ENCODE results near the gene SIVA1. TPM values are rescaled to one million over a fixed set of nuclear protein-coding genes. Genes with fewer than 3 reads are reported as not detected.
A peak's percentile ranks its signal among the peaks of the same experiment; 100 is the strongest.

Gene SIVA1
- total and polyA plus RNA-seq, 9 of the 15 experiments (the other 6 are each of a cell fraction or from before 2014, with no cell fraction given): 4.2 to 186 (median 54.2) TPM

DNA sequence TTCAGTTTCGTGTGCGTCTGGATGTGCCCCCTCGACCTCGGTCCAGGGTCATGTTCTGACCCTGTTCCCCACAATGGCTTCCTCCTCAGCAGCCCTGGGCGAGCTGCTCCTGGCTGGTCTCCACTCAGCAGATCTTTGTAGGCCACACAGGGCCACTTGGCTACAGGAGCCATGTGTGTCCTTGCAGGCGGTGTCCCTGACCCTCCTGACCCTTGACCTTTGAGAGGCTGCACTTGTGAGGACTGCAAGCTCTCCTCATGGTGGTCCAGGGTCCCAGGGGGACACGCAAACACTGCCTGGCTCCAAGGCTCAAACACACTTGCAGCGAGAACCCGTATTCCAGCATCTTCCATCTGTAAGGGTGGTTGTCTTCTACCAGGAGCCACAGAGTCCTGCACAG lies 7.5 kb upstream of the SIVA1 start:
- H3K9me3 ChIP-seq (replicated peaks; ENCODE audit: control insufficient read depth, insufficient read depth, low read depth, low read length): no peaks in the 10 kb centered on the region
- no peak overlapping the region for H2AFZ ChIP-seq (ENCODE audit: low read depth, low read length)
- POLR2A ChIA-PET: interaction anchor here (0.6 to 0.9 kb wide), 2 partner anchors 17 to 24 kb away, joined by 3 read pairs; no protein-coding TSS in a partner anchor
- no peak for DNase-seq (ENCODE audit: extremely low read depth in 1 of 4, low spot score in 3 of 4)
- H3K4me2 ChIP-seq (ENCODE audit: insufficient read depth, low read length): no peak overlapping the region
- no peak for FAIRE-seq
- H3K9me1 ChIP-seq (ENCODE audit: control insufficient read depth, insufficient read depth, low read length): no peaks in the 10 kb centered on the region
- no peaks in the 10 kb centered on the region for H3K79me2 ChIP-seq (ENCODE audit: control insufficient read depth, insufficient read depth, low read length)
- in situ Hi-C loops (cut with MboI): no loop called here
- no peaks in the 10 kb centered on the region for H4K20me1 ChIP-seq (replicated peaks; ENCODE audit: control insufficient read depth, insufficient read depth, low read length)
- H3K27ac ChIP-seq (ENCODE audit: extremely low read depth, low read depth, low read length): no peak overlapping the region
- CTCF ChIA-PET (ENCODE audit: low intra/inter-chr PET ratio): no interaction called here
- no TSS peak for BruUV-seq (replicated peaks)
- 0 out of 4 replicates have a peak overlapping the region, but pooled peaks of 1 of the 2 experiments have one; percentile 52 for H3K9ac ChIP-seq (ENCODE audit: insufficient read depth in 1 of 2, low read depth in 2 of 2, low read length in 2 of 2)
- no peak overlapping the region for H3K4me3 ChIP-seq
- ATAC-seq: no peak
- H3K4me1 ChIP-seq (replicated peaks in 1 of 2; ENCODE audit: control insufficient read depth in 2 of 2, insufficient read depth in 2 of 2, low read length in 2 of 2): peaks cover 0 to 24% of the 10 kb centered on the region in 2 experiments; a peak in 2 of 5 replicates
- no peaks in the 10 kb centered on the region for H3K27me3 ChIP-seq (ENCODE audit: control insufficient read depth in 2 of 2, insufficient read depth in 2 of 2, low read length in 2 of 2)
- intact Hi-C loops (cut with micrococcal nuclease): no loop called here
- 69% methylated on average over 7 of the region's 9 CpGs for WGBS (ENCODE audit: insufficient coverage, low coverage, missing lambda C conversion rate)
- H3K36me3 ChIP-seq (ENCODE audit: control insufficient read depth, insufficient read depth, low read length): no peaks in the 10 kb centered on the region
- TF ChIP-seq CCNT2 (IDR thresholded peaks at IDR 0.05; ENCODE audit: borderline replicate concordance, extremely low read depth, insufficient read length, low read depth, low read length) (no peak), ZNF12 (CRISPR knock-in tag; IDR thresholded peaks at IDR 0.05) (no peak)

DNA sequence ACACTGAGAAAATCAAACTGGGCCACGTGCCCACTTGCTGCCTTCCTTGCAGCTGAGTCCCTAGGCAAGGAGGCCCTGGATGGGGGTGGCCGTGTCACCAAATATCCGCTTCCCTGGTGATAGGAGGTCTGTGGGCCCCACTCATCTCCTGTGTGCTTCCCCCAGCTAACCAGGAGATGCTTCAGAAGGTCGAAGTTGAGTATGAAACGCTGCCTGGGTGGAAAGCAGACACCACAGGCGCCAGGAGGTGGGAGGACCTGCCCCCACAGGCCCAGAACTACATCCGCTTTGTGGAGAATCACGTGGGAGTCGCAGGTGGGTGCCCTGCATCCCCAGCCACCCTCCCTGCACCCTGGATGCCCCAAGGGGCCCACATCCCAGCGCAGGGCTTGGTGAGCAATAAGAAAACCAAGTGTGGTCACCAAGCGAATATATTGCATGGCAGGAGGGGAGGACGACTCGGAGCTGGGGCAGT lies 6.8 kb upstream of the SIVA1 start:
- Histone ChIP-seq H3K9me3 (replicated peaks; ENCODE audit: control insufficient read depth, insufficient read depth, low read depth, low read length) (0 out of 2 replicates have a peak, but pooled peaks cover 3% of the 10 kb centered on the region), H4K20me1 (replicated peaks; ENCODE audit: control insufficient read depth, insufficient read depth, low read length) (no peaks in the 10 kb centered on the region), H3K27me3 (ENCODE audit: control insufficient read depth in 2 of 2, insufficient read depth in 2 of 2, low read length in 2 of 2) (no peaks in the 10 kb centered on the region), H3K27ac (ENCODE audit: extremely low read depth, low read depth, low read length) (no peak overlapping the region), H3K4me3 (no peak overlapping the region), H2AFZ (ENCODE audit: low read depth, low read length) (no peak overlapping the region), H3K79me2 (ENCODE audit: control insufficient read depth, insufficient read depth, low read length) (no peaks in the 10 kb centered on the region), H3K36me3 (ENCODE audit: control insufficient read depth, insufficient read depth, low read length) (no peaks in the 10 kb centered on the region), H3K9me1 (ENCODE audit: control insufficient read depth, insufficient read depth, low read length) (no peaks in the 10 kb centered on the region), H3K9ac (ENCODE audit: insufficient read depth in 1 of 2, low read depth in 2 of 2, low read length in 2 of 2) (no peak overlapping the region; a peak in 1 of 4 replicates), H3K4me1 (replicated peaks in 1 of 2; ENCODE audit: control insufficient read depth in 2 of 2, insufficient read depth in 2 of 2, low read length in 2 of 2) (peaks cover 0 to 24% of the 10 kb centered on the region in 2 experiments; a peak in 2 of 5 replicates), H3K4me2 (ENCODE audit: insufficient read depth, low read length) (no peak overlapping the region)
- TF ChIP-seq RAD51 (IDR thresholded peaks at IDR 0.05; ENCODE audit: borderline replicate concordance, low read depth) (no peak), HDAC6 (IDR thresholded peaks at IDR 0.05; ENCODE audit: low read depth, low read length) (no peak), RB1 (IDR thresholded peaks at IDR 0.05; ENCODE audit: low read depth) (no peak)
- TF ChIP-seq, protein P1, sequence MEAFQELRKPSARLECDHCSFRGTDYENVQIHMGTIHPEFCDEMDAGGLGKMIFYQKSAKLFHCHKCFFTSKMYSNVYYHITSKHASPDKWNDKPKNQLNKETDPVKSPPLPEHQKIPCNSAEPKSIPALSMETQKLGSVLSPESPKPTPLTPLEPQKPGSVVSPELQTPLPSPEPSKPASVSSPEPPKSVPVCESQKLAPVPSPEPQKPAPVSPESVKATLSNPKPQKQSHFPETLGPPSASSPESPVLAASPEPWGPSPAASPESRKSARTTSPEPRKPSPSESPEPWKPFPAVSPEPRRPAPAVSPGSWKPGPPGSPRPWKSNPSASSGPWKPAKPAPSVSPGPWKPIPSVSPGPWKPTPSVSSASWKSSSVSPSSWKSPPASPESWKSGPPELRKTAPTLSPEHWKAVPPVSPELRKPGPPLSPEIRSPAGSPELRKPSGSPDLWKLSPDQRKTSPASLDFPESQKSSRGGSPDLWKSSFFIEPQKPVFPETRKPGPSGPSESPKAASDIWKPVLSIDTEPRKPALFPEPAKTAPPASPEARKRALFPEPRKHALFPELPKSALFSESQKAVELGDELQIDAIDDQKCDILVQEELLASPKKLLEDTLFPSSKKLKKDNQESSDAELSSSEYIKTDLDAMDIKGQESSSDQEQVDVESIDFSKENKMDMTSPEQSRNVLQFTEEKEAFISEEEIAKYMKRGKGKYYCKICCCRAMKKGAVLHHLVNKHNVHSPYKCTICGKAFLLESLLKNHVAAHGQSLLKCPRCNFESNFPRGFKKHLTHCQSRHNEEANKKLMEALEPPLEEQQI (IDR thresholded peaks at IDR 0.05): no peak
- no peak for DNase-seq (ENCODE audit: extremely low read depth in 1 of 4, low spot score in 3 of 4)
- ChIA-PET POLR2A (interaction anchor here (0.6 to 0.7 kb wide), 2 partner anchors 21 to 25 kb away, joined by 3 read pairs; no protein-coding TSS in a partner anchor), CTCF (ENCODE audit: low intra/inter-chr PET ratio) (no interaction called here)
- intact Hi-C loops (cut with micrococcal nuclease): no loop called here
- ATAC-seq: no peak
- BruUV-seq (replicated peaks): no TSS peak
- in situ Hi-C loops (cut with MboI): no loop called here
- WGBS (ENCODE audit: insufficient coverage, low coverage, missing lambda C conversion rate): 29% methylated on average over 9 of the region's 13 CpGs
- no peak for FAIRE-seq

Measured in K562 (cell line).